ENCODE results near the gene LDHAL6B.

- TF ChIP-seq BRCA1 (IDR thresholded peaks at IDR 0.05; ENCODE audit: low read depth, low read length) (no peak), SRF (IDR thresholded peaks at IDR 0.05; ENCODE audit: low read depth, low read length) (no peak), EP300 (IDR thresholded peaks at IDR 0.05; ENCODE audit: borderline replicate concordance in 1 of 2, low read depth in 2 of 2, low read length in 2 of 2) (no peak), CTCF (IDR thresholded peaks at IDR 0.05; ENCODE audit: control extremely low read depth in 1 of 3, insufficient read depth in 1 of 3, low read depth in 1 of 3, low read length in 3 of 3) (no peak), JUND (IDR thresholded peaks at IDR 0.05; ENCODE audit: low read length) (no peak), BCL11A (IDR thresholded peaks at IDR 0.05; ENCODE audit: low read depth in 2 of 2, low read length in 2 of 2) (no peak), TAF1 (IDR thresholded peaks at IDR 0.05; ENCODE audit: low read depth, low read length) (no peak), SP1 (IDR thresholded peaks at IDR 0.05; ENCODE audit: low read depth, low read length) (no peak), EZH2 (IDR thresholded peaks at IDR 0.05; ENCODE audit: low read depth, low read length, severe bottlenecking) (no peak), MAX (IDR thresholded peaks at IDR 0.05) (no peak), CBX8 (IDR thresholded peaks at IDR 0.05; ENCODE audit: borderline replicate concordance, low read depth, low read length) (no peak)
Measured at GRCh38 chr15:59190291-59190690, 16.4 kb upstream of the LDHAL6B start.

Data from H1 (cell line).